Posterior cingulate gyrus (tissue), 11 donors: ENCODE results near the gene FSCN2.

ENCODE experiments used
- DNase-seq, 10 donors: peaks; one replicate each; pipeline versions ENCODE4 v3.0.0 to v3.0.0-alpha.2; 2020 to 2021; ENCODE audit warnings: mixed read lengths in 3 of 10
- intact Hi-C: fragments of 100-400 bp; cut with DNase I; formaldehyde crosslinking; loops from one replicate; pipeline ENCODE4 v1.15.1; 2023

FSCN2 gene

GRCh38 chr17:81489998-81490992 lies 37.9 kb upstream of the FSCN2 start:
- intact Hi-C loops: no loop called here

GRCh38 chr17:81491181-81491581 lies 37.0 kb upstream of the FSCN2 start:
- no peak for DNase-seq
- intact Hi-C loops: no loop called here

More at GRCh38 chr17:81489998-81490992, 37.9 kb upstream of the FSCN2 start:
- no peak for DNase-seq

GRCh38 chr17:81491761-81492160 lies 36.4 kb upstream of the FSCN2 start:
- intact Hi-C loops: no loop called here
- no peak for DNase-seq

GRCh38 chr17:81492202-81492601 lies 36.0 kb upstream of the FSCN2 start:
- intact Hi-C loops: no loop called here
- no peak for DNase-seq

- intact Hi-C loops: no loop called here
- no peak for DNase-seq
These were observed 35.5 kb upstream of the FSCN2 start for GRCh38 chr17:81492706-81493105.

GRCh38 chr17:81493198-81494038 lies 34.8 kb upstream of the FSCN2 start:
- intact Hi-C loops: no loop called here
- DNase-seq: no peak

- intact Hi-C loops: no loop called here
- DNase-seq: peak in 7 of 10 donors; percentile 66 to 95 (median 78)
These were observed 33.4 kb upstream of the FSCN2 start for GRCh38 chr17:81494626-81495377.

GRCh38 chr17:81498953-81499600 lies 29.1 kb upstream of the FSCN2 start:
- intact Hi-C loops: no loop called here
- no peak for DNase-seq

- intact Hi-C loops: no loop called here
- no peak for DNase-seq
These were observed 28.6 kb upstream of the FSCN2 start for GRCh38 chr17:81499601-81499970.

GRCh38 chr17:81500047-81500446 lies 28.1 kb upstream of the FSCN2 start:
- DNase-seq: no peak
- intact Hi-C loops: no loop called here

- DNase-seq: peak in 1 of 10 donors; percentile 55
- intact Hi-C loops: no loop called here
These were observed 25.6 kb upstream of the FSCN2 start for GRCh38 chr17:81502471-81503017.

GRCh38 chr17:81503619-81504018 lies 24.6 kb upstream of the FSCN2 start:
- DNase-seq: no peak
- intact Hi-C loops: no loop called here

GRCh38 chr17:81508639-81509206 lies 19.5 kb upstream of the FSCN2 start:
- peak in 3 of 10 donors; percentile 16 to 78 (median 54) for DNase-seq
- intact Hi-C loops: no loop called here

- peak in 3 of 10 donors; percentile 20 to 49 (median 48) for DNase-seq
- intact Hi-C loops: no loop called here
These were observed 18.8 kb upstream of the FSCN2 start for GRCh38 chr17:81509207-81509971.

- DNase-seq: peak in 2 of 10 donors; percentile 14 to 47
These were observed 18.0 kb upstream of the FSCN2 start for GRCh38 chr17:81509972-81510784.

GRCh38 chr17:81510785-81511553 lies 17.2 kb upstream of the FSCN2 start:
- intact Hi-C loops: loop anchor here (5.0 kb wide), 1 partner anchor 41 kb away; the partner anchor contains the start of gene FAAP100
- DNase-seq: peak in 3 of 10 donors; percentile 69 to 87 (median 83)

More at GRCh38 chr17:81509972-81510784, 18.0 kb upstream of the FSCN2 start:
- intact Hi-C loops: loop anchor here (5.0 kb wide), 1 partner anchor 42 kb away; the partner anchor contains the start of gene FAAP100

- intact Hi-C loops: loop anchor here (5.0 kb wide), 1 partner anchor 41 kb away; the partner anchor contains the start of gene FAAP100
- no peak for DNase-seq
These were observed 16.7 kb upstream of the FSCN2 start for GRCh38 chr17:81511554-81511803.
